ENCODE data around the gene JARID2.

DNA sequence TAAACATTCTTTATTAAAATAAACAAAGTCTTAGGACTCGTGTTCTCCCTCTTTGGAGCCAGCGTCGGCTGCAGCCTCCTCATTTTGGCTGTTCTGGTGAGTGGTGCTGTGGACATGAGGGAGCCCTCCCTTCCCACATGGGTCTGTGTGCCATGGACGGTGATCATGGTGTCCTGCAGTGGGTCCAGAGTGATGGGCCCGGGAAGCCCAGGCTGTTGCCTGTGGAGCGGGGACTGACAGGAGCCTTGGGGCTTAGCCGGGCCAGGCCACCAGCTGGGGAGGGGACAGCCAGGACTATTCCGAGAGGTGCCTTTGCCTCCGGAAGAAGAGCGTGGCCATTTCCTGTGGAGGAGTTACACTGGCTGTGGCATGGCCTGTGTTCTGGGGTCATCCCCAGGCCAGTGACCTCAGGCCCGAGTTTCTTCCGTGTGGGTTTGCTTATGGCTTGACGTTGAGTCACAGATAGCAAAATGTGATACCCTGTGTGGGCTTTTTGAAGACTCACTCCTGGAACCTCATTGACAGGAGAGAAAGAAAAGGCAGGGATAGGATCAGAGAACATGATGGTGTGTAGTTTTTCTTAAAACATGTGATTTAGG is 263.6 kb downstream of the JARID2 start:
- TF ChIP-seq SIN3A (IDR thresholded peaks at IDR 0.05; ENCODE audit: borderline replicate concordance, insufficient read depth, low read length) (no peak), FOXP2 (optimal IDR thresholded peaks at IDR 0.05; ENCODE audit: borderline replicate concordance, extremely low read depth, extremely low read length, insufficient read depth) (peak; percentile 25), POLR2AphosphoS5 (IDR thresholded peaks at IDR 0.05; ENCODE audit: low read depth, low read length) (no peak), TAF1 (IDR thresholded peaks at IDR 0.05; ENCODE audit: borderline replicate concordance, insufficient read depth, low read length) (no peak)
- TF ChIP-seq, protein P1, sequence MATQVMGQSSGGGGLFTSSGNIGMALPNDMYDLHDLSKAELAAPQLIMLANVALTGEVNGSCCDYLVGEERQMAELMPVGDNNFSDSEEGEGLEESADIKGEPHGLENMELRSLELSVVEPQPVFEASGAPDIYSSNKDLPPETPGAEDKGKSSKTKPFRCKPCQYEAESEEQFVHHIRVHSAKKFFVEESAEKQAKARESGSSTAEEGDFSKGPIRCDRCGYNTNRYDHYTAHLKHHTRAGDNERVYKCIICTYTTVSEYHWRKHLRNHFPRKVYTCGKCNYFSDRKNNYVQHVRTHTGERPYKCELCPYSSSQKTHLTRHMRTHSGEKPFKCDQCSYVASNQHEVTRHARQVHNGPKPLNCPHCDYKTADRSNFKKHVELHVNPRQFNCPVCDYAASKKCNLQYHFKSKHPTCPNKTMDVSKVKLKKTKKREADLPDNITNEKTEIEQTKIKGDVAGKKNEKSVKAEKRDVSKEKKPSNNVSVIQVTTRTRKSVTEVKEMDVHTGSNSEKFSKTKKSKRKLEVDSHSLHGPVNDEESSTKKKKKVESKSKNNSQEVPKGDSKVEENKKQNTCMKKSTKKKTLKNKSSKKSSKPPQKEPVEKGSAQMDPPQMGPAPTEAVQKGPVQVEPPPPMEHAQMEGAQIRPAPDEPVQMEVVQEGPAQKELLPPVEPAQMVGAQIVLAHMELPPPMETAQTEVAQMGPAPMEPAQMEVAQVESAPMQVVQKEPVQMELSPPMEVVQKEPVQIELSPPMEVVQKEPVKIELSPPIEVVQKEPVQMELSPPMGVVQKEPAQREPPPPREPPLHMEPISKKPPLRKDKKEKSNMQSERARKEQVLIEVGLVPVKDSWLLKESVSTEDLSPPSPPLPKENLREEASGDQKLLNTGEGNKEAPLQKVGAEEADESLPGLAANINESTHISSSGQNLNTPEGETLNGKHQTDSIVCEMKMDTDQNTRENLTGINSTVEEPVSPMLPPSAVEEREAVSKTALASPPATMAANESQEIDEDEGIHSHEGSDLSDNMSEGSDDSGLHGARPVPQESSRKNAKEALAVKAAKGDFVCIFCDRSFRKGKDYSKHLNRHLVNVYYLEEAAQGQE (IDR thresholded peaks at IDR 0.05; ENCODE audit: insufficient read depth in 1 of 2, low read depth in 2 of 2, low read length in 2 of 2): no peak
